ENCODE results near the gene R3HDM4. TPM values are rescaled to one million over a fixed set of nuclear protein-coding genes. Genes with fewer than 3 reads are reported as not detected.
"Not testable (repeated sequence)": the region's sequence is repeated elsewhere in the genome, so short reads cannot be mapped to it uniquely, and the experiment has no call there.

Gene R3HDM4
- total RNA-seq, 4 donors from 2014 or later: 37.2 to 49.1 (median 44.3) TPM

- TF ChIP-seq POLR2A (IDR thresholded peaks at IDR 0.05) (no peak), CTCF (IDR thresholded peaks at IDR 0.05 in 4 of 5, conservative IDR thresholded peaks at IDR 0.05 in 1 of 5) (no peak)
- Histone ChIP-seq H3K4me3 (peak overlapping the region; percentile 73 to 84 (median 75)), H3K9me3 (no peaks in the 10 kb centered on the region), H3K27me3 (no peaks in the 10 kb centered on the region), H3K36me3 (peaks cover 0 to 14% of the 10 kb centered on the region in 2 donors), H3K27ac (peak overlapping the region; percentile 81 to 91 (median 88)), H3K4me1 (peaks cover 0 to 9% of the 10 kb centered on the region in 2 donors)
- ATAC-seq (no peak), DNase-seq (no peak)
- intact Hi-C loops (cut with DNase I; ENCODE audit: low total_unique reads) (no loop called here), in situ Hi-C loops (cut with MboI; ENCODE audit: low sequenced_read_pairs in 4 of 4) (no loop called here)
Measured at GRCh38 chr19:892243-892893, 20.7 kb downstream of the R3HDM4 start.

GRCh38 chr19:891421-892200 lies 21.4 kb downstream of the R3HDM4 start:
- H3K9me3 ChIP-seq; DNase-seq; ATAC-seq; H3K4me1 ChIP-seq; H3K27me3 ChIP-seq; in situ Hi-C loops (cut with MboI; ENCODE audit: low sequenced_read_pairs in 4 of 4); intact Hi-C loops (cut with DNase I; ENCODE audit: low total_unique reads): not testable (repeated sequence)
- Histone ChIP-seq H3K4me3 (peak overlapping the region; percentile 73 to 84 (median 75)), H3K27ac (peak overlapping the region in 2 of 4 donors; percentile 81 to 91), H3K36me3 (peaks cover 0 to 22% of the 10 kb centered on the region in 2 donors)

GRCh38 chr19:890831-891230 lies 22.2 kb downstream of the R3HDM4 start:
- Histone ChIP-seq H3K36me3 (peaks cover 0 to 29% of the 10 kb centered on the region in 2 donors), H3K4me1 (peaks cover 0 to 9% of the 10 kb centered on the region in 2 donors), H3K4me3 (no peak overlapping the region), H3K27ac (no peak overlapping the region), H3K27me3 (no peaks in the 10 kb centered on the region), H3K9me3 (no peaks in the 10 kb centered on the region)
- ATAC-seq: no peak
- DNase-seq: no peak
- intact Hi-C loops (cut with DNase I; ENCODE audit: low total_unique reads): no loop called here
- no peak for TF ChIP-seq CTCF (IDR thresholded peaks at IDR 0.05 in 4 of 5, conservative IDR thresholded peaks at IDR 0.05 in 1 of 5)
- TF ChIP-seq POLR2A (IDR thresholded peaks at IDR 0.05): no peak
- in situ Hi-C loops (cut with MboI; ENCODE audit: low sequenced_read_pairs in 4 of 4): no loop called here

GRCh38 chr19:889662-890295 lies 23.2 kb downstream of the R3HDM4 start:
- ATAC-seq: no peak
- intact Hi-C loops (cut with DNase I; ENCODE audit: low total_unique reads) (no loop called here), in situ Hi-C loops (cut with MboI; ENCODE audit: low sequenced_read_pairs in 4 of 4) (no loop called here)
- Histone ChIP-seq H3K4me3 (no peak overlapping the region), H3K4me1 (peaks cover 0 to 9% of the 10 kb centered on the region in 2 donors), H3K27ac (no peak overlapping the region), H3K9me3 (no peaks in the 10 kb centered on the region), H3K27me3 (no peaks in the 10 kb centered on the region), H3K36me3 (peaks cover 0 to 40% of the 10 kb centered on the region in 2 donors)
- DNase-seq: no peak
- TF ChIP-seq POLR2A (IDR thresholded peaks at IDR 0.05) (no peak), CTCF (IDR thresholded peaks at IDR 0.05 in 4 of 5, conservative IDR thresholded peaks at IDR 0.05 in 1 of 5) (no peak)

All from gastrocnemius medialis (tissue), 4 donors.